Stimulated activated CD4-positive, alpha-beta T cell treated with anti-CD3 and anti-CD28 coated beads, Interleukin-12 subunit alpha, Interleukin-12 subunit beta, amount 100 ng/mL, for 24 hours (primary cell): Measurements from ENCODE around the gene KCNT1.
A peak's percentile ranks its signal among the peaks of the same experiment; 100 is the strongest.

Source experiments
- DNase-seq, 2 experiments: peaks; one replicate each; pipeline ENCODE4 v3.0.0-alpha.2; 2020; ENCODE audit warnings: low read depth in 2 of 2

KCNT1 gene

GRCh38 chr9:135782946-135783345, 81.0 kb downstream of the KCNT1 start:
- DNase-seq = no peak

- no peak for DNase-seq
These were observed 81.7 kb downstream of the KCNT1 start for GRCh38 chr9:135783540-135784245.

- DNase-seq = no peak
These were observed 83.1 kb downstream of the KCNT1 start for GRCh38 chr9:135785013-135785575.

GRCh38 chr9:135786146-135786690, 84.2 kb downstream of the KCNT1 start:
- DNase-seq = no peak

GRCh38 chr9:135787317-135787716, 85.3 kb downstream of the KCNT1 start:
- DNase-seq = no peak

- DNase-seq = no peak
These were observed 86.0 kb downstream of the KCNT1 start for GRCh38 chr9:135787776-135788575.

GRCh38 chr9:135788576-135789300, 86.8 kb downstream of the KCNT1 start:
- no peak for DNase-seq

- no peak for DNase-seq
These were observed 87.9 kb downstream of the KCNT1 start for GRCh38 chr9:135789838-135790291.

- DNase-seq = no peak
These were observed 88.4 kb downstream of the KCNT1 start for GRCh38 chr9:135790356-135790755.

- DNase-seq = no peak
These were observed 88.9 kb downstream of the KCNT1 start for GRCh38 chr9:135790850-135791249.

- DNase-seq = no peak
These were observed 89.7 kb downstream of the KCNT1 start for GRCh38 chr9:135791431-135792267.

GRCh38 chr9:135792268-135793128, 90.5 kb downstream of the KCNT1 start:
- no peak for DNase-seq

GRCh38 chr9:135793221-135794056, 91.5 kb downstream of the KCNT1 start:
- no peak for DNase-seq

- no peak for DNase-seq
These were observed 92.0 kb downstream of the KCNT1 start for GRCh38 chr9:135794057-135794335.

GRCh38 chr9:135794361-135794885, 92.4 kb downstream of the KCNT1 start:
- no peak for DNase-seq

- DNase-seq = no peak
These were observed 93.4 kb downstream of the KCNT1 start for GRCh38 chr9:135795391-135795790.

- DNase-seq = no peak
These were observed 95.0 kb downstream of the KCNT1 start for GRCh38 chr9:135796784-135797485.

- DNase-seq = peak in 1 of 2 experiments; percentile 36
These were observed 95.7 kb downstream of the KCNT1 start for GRCh38 chr9:135797507-135798262.
